Measurements from ENCODE around the gene OR5M11.

DNA sequence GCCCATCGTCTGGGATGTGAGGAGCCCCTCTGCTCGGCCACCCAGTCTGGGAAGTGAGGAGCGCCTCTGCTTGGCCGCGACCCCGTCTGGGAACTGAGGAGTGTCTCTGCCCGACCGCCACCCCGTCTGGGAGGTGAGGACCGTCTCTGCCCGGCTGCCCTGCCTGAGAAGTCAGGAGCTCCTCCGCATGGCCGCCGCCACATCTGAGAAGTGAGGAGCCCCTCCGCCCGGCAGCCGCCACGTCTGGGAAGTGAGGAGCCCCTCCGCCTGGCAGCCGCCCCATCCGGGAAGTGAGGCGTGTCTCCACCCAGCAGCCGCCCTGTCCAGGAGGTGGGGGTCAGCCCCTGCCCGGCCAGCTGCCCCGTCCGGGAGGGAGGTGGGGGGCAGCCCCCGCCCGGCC lies 46.0 kb downstream of the OR5M11 start:
- TF ChIP-seq, protein P1, sequence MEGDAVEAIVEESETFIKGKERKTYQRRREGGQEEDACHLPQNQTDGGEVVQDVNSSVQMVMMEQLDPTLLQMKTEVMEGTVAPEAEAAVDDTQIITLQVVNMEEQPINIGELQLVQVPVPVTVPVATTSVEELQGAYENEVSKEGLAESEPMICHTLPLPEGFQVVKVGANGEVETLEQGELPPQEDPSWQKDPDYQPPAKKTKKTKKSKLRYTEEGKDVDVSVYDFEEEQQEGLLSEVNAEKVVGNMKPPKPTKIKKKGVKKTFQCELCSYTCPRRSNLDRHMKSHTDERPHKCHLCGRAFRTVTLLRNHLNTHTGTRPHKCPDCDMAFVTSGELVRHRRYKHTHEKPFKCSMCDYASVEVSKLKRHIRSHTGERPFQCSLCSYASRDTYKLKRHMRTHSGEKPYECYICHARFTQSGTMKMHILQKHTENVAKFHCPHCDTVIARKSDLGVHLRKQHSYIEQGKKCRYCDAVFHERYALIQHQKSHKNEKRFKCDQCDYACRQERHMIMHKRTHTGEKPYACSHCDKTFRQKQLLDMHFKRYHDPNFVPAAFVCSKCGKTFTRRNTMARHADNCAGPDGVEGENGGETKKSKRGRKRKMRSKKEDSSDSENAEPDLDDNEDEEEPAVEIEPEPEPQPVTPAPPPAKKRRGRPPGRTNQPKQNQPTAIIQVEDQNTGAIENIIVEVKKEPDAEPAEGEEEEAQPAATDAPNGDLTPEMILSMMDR (conservative IDR thresholded peaks at IDR 0.05; ENCODE audit: low read depth, low read length) = no peak
- no peak for TF ChIP-seq EZH2 (IDR thresholded peaks at IDR 0.05; ENCODE audit: borderline replicate concordance, low read depth, low read length, poor library complexity, severe bottlenecking)

Data from A673 (cell line).